ENCODE measurements around the gene FANCE. TPM values are rescaled to one million over a fixed set of nuclear protein-coding genes. Genes with fewer than 3 reads are reported as not detected.

Gene FANCE
- total RNA-seq, 1 donor from 2014 or later, result 7.8 TPM

GRCh38 chr6:35500782-35501181, 48.6 kb downstream of the FANCE start:
- no peak for DNase-seq (ENCODE audit: extremely low spot score, unreplicated experiment)
- Mint-ChIP-seq H3K27ac (ENCODE audit: unreplicated experiment) (peak overlapping the region; percentile 17), H3K9me3 (ENCODE audit: unreplicated experiment) (no peaks in the 10 kb centered on the region), H3K4me1 (ENCODE audit: unreplicated experiment) (peaks cover 26% of the 10 kb centered on the region), H3K4me3 (ENCODE audit: unreplicated experiment) (no peak overlapping the region), H3K27me3 (ENCODE audit: unreplicated experiment) (peaks cover 5% of the 10 kb centered on the region), H3K36me3 (ENCODE audit: unreplicated experiment) (no peaks in the 10 kb centered on the region)
- no peak for TF ChIP-seq CTCF (IDR thresholded peaks at IDR 0.05)

GRCh38 chr6:35501784-35502183, 49.6 kb downstream of the FANCE start:
- Mint-ChIP-seq H3K4me1 (ENCODE audit: unreplicated experiment) (peaks cover 25% of the 10 kb centered on the region), H3K36me3 (ENCODE audit: unreplicated experiment) (no peaks in the 10 kb centered on the region), H3K27me3 (ENCODE audit: unreplicated experiment) (peaks cover 5% of the 10 kb centered on the region), H3K27ac (ENCODE audit: unreplicated experiment) (no peak overlapping the region), H3K9me3 (ENCODE audit: unreplicated experiment) (no peaks in the 10 kb centered on the region), H3K4me3 (ENCODE audit: unreplicated experiment) (no peak overlapping the region)
- no peak for TF ChIP-seq CTCF (IDR thresholded peaks at IDR 0.05)
- DNase-seq (ENCODE audit: extremely low spot score, unreplicated experiment), result no peak

- DNase-seq (ENCODE audit: extremely low spot score, unreplicated experiment), result no peak
- H3K36me3 Mint-ChIP-seq (ENCODE audit: unreplicated experiment), result no peaks in the 10 kb centered on the region
- no peaks in the 10 kb centered on the region for H3K9me3 Mint-ChIP-seq (ENCODE audit: unreplicated experiment)
- no peak overlapping the region for H3K27ac Mint-ChIP-seq (ENCODE audit: unreplicated experiment)
- H3K4me1 Mint-ChIP-seq (ENCODE audit: unreplicated experiment), result peaks cover 17% of the 10 kb centered on the region
- H3K27me3 Mint-ChIP-seq (ENCODE audit: unreplicated experiment), result peaks cover 5% of the 10 kb centered on the region
- no peak overlapping the region for H3K4me3 Mint-ChIP-seq (ENCODE audit: unreplicated experiment)
- TF ChIP-seq CTCF (IDR thresholded peaks at IDR 0.05), result no peak
Observed at GRCh38 chr6:35503534-35503933, 51.4 kb downstream of the FANCE start.

- Mint-ChIP-seq H3K27ac (ENCODE audit: unreplicated experiment) (no peak overlapping the region), H3K9me3 (ENCODE audit: unreplicated experiment) (no peaks in the 10 kb centered on the region), H3K4me1 (ENCODE audit: unreplicated experiment) (peaks cover 2% of the 10 kb centered on the region), H3K36me3 (ENCODE audit: unreplicated experiment) (no peaks in the 10 kb centered on the region), H3K4me3 (ENCODE audit: unreplicated experiment) (no peak overlapping the region), H3K27me3 (ENCODE audit: unreplicated experiment) (peaks cover 5% of the 10 kb centered on the region)
- TF ChIP-seq CTCF (IDR thresholded peaks at IDR 0.05), result no peak
- no peak for DNase-seq (ENCODE audit: extremely low spot score, unreplicated experiment)
Observed at GRCh38 chr6:35505999-35506412, 53.9 kb downstream of the FANCE start.

GRCh38 chr6:35506536-35506935, 54.4 kb downstream of the FANCE start:
- Mint-ChIP-seq H3K9me3 (ENCODE audit: unreplicated experiment) (no peaks in the 10 kb centered on the region), H3K4me1 (ENCODE audit: unreplicated experiment) (no peaks in the 10 kb centered on the region), H3K27ac (ENCODE audit: unreplicated experiment) (no peak overlapping the region), H3K27me3 (ENCODE audit: unreplicated experiment) (peaks cover 5% of the 10 kb centered on the region), H3K36me3 (ENCODE audit: unreplicated experiment) (no peaks in the 10 kb centered on the region), H3K4me3 (ENCODE audit: unreplicated experiment) (no peak overlapping the region)
- TF ChIP-seq CTCF (IDR thresholded peaks at IDR 0.05), result no peak
- no peak for DNase-seq (ENCODE audit: extremely low spot score, unreplicated experiment)
